ENCODE data around the gene ADAMTS18. TPM values are rescaled to one million over a fixed set of nuclear protein-coding genes. Genes with fewer than 3 reads are reported as not detected.

The ADAMTS18 gene
- total and polyA plus RNA-seq, 4 donors = under 0.01 to 0.17 TPM; not detected in 2

DNA sequence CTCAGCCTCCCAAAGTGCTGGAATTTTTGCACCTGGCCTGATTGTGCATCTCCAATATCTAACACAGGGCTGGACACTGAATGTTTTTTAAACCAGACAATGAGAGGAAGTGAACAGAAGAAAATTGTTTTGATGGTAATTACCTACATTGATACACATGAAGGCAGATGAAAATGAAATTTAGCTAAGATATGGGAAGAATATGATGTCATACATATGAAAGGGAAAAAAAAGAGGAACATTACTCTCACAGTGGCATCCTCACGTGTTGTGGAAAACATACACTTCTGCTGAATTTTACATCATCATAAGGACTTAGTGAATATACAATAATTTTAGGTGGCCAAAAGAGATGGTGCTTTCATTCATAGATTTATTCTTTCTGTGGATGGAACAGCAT, 124.0 kb downstream of the ADAMTS18 start:
- DNase-seq (ENCODE audit: low spot score) = no peak
- no peak overlapping the region for H3K4me3 ChIP-seq (ENCODE audit: low read depth in 1 of 3, low read length in 3 of 3)
- no peaks in the 10 kb centered on the region for H3K27me3 ChIP-seq (ENCODE audit: control insufficient read depth in 4 of 4, insufficient read depth in 4 of 4, low read length in 3 of 4)
- no peaks in the 10 kb centered on the region for H3K4me1 ChIP-seq (ENCODE audit: control insufficient read depth in 4 of 4, insufficient read depth in 4 of 4, low read length in 3 of 4)
- H3K27ac ChIP-seq (ENCODE audit: low read depth in 1 of 2, low read length in 2 of 2) = no peak overlapping the region
- H3K9me3 ChIP-seq (ENCODE audit: control insufficient read depth in 4 of 4, low read length in 3 of 4) = no peaks in the 10 kb centered on the region
- 48% methylated on average over 1 of the region's 1 CpG for WGBS
- TF ChIP-seq, protein P1, sequence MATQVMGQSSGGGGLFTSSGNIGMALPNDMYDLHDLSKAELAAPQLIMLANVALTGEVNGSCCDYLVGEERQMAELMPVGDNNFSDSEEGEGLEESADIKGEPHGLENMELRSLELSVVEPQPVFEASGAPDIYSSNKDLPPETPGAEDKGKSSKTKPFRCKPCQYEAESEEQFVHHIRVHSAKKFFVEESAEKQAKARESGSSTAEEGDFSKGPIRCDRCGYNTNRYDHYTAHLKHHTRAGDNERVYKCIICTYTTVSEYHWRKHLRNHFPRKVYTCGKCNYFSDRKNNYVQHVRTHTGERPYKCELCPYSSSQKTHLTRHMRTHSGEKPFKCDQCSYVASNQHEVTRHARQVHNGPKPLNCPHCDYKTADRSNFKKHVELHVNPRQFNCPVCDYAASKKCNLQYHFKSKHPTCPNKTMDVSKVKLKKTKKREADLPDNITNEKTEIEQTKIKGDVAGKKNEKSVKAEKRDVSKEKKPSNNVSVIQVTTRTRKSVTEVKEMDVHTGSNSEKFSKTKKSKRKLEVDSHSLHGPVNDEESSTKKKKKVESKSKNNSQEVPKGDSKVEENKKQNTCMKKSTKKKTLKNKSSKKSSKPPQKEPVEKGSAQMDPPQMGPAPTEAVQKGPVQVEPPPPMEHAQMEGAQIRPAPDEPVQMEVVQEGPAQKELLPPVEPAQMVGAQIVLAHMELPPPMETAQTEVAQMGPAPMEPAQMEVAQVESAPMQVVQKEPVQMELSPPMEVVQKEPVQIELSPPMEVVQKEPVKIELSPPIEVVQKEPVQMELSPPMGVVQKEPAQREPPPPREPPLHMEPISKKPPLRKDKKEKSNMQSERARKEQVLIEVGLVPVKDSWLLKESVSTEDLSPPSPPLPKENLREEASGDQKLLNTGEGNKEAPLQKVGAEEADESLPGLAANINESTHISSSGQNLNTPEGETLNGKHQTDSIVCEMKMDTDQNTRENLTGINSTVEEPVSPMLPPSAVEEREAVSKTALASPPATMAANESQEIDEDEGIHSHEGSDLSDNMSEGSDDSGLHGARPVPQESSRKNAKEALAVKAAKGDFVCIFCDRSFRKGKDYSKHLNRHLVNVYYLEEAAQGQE (IDR thresholded peaks at IDR 0.05) = no peak
- TF ChIP-seq, protein P2, sequence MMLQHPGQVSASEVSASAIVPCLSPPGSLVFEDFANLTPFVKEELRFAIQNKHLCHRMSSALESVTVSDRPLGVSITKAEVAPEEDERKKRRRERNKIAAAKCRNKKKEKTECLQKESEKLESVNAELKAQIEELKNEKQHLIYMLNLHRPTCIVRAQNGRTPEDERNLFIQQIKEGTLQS (IDR thresholded peaks at IDR 0.05) = no peak
- TF ChIP-seq JUND (IDR thresholded peaks at IDR 0.05) (no peak), HNF4G (IDR thresholded peaks at IDR 0.05) (no peak), FOXA1 (IDR thresholded peaks at IDR 0.05) (no peak), HNF4A (conservative IDR thresholded peaks at IDR 0.05) (no peak)
- TF ChIP-seq, protein P3, sequence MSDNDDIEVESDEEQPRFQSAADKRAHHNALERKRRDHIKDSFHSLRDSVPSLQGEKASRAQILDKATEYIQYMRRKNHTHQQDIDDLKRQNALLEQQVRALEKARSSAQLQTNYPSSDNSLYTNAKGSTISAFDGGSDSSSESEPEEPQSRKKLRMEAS (IDR thresholded peaks at IDR 0.05) = no peak
- no peaks in the 10 kb centered on the region for H3K36me3 ChIP-seq (ENCODE audit: control insufficient read depth in 4 of 4, insufficient read depth in 3 of 4, low read depth in 1 of 4, low read length in 3 of 4)
- H3K9ac ChIP-seq (ENCODE audit: low read depth in 1 of 2, low read length in 2 of 2) = no peak overlapping the region

DNA sequence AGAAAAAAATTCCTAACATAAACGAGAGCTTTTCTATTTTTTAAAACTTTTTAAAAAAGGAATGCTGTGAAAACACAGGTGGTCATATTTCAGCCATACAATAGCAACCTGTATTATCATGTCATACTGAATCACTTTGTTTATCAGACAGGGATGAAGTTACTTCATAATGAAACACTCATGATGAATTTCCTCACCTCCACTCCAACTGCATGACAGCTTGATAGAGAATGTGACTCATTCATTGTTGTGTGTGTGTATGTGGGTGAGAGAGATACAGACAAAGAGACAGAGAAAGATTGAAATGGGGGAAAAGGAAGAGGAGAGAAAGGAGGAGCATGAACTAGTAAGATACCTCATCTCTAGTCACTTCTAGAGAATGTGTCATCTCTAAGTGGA, 126.7 kb downstream of the ADAMTS18 start:
- Histone ChIP-seq H3K27me3 (ENCODE audit: control insufficient read depth in 4 of 4, insufficient read depth in 4 of 4, low read length in 3 of 4) (peaks cover 0 to 1% (median 0%) of the 10 kb centered on the region in 4 donors), H3K36me3 (ENCODE audit: control insufficient read depth in 4 of 4, insufficient read depth in 3 of 4, low read depth in 1 of 4, low read length in 3 of 4) (no peaks in the 10 kb centered on the region), H3K4me1 (ENCODE audit: control insufficient read depth in 4 of 4, insufficient read depth in 4 of 4, low read length in 3 of 4) (no peaks in the 10 kb centered on the region), H3K9ac (ENCODE audit: low read depth in 1 of 2, low read length in 2 of 2) (no peak overlapping the region), H3K4me3 (ENCODE audit: low read depth in 1 of 3, low read length in 3 of 3) (no peak overlapping the region), H3K9me3 (ENCODE audit: control insufficient read depth in 4 of 4, low read length in 3 of 4) (no peaks in the 10 kb centered on the region), H3K27ac (ENCODE audit: low read depth in 1 of 2, low read length in 2 of 2) (no peak overlapping the region)
- DNase-seq (ENCODE audit: low spot score) = no peak
- TF ChIP-seq JUND (IDR thresholded peaks at IDR 0.05) = no peak
- no peak for TF ChIP-seq TAF1 (conservative IDR thresholded peaks at IDR 0.05)
- TF ChIP-seq, protein P4, sequence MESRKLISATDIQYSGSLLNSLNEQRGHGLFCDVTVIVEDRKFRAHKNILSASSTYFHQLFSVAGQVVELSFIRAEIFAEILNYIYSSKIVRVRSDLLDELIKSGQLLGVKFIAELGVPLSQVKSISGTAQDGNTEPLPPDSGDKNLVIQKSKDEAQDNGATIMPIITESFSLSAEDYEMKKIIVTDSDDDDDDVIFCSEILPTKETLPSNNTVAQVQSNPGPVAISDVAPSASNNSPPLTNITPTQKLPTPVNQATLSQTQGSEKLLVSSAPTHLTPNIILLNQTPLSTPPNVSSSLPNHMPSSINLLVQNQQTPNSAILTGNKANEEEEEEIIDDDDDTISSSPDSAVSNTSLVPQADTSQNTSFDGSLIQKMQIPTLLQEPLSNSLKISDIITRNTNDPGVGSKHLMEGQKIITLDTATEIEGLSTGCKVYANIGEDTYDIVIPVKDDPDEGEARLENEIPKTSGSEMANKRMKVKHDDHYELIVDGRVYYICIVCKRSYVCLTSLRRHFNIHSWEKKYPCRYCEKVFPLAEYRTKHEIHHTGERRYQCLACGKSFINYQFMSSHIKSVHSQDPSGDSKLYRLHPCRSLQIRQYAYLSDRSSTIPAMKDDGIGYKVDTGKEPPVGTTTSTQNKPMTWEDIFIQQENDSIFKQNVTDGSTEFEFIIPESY (IDR thresholded peaks at IDR 0.05) = no peak
- no peak for TF ChIP-seq RXRA (IDR thresholded peaks at IDR 0.05)
- TF ChIP-seq SP1 (IDR thresholded peaks at IDR 0.05) = no peak
- TF ChIP-seq, protein P5, sequence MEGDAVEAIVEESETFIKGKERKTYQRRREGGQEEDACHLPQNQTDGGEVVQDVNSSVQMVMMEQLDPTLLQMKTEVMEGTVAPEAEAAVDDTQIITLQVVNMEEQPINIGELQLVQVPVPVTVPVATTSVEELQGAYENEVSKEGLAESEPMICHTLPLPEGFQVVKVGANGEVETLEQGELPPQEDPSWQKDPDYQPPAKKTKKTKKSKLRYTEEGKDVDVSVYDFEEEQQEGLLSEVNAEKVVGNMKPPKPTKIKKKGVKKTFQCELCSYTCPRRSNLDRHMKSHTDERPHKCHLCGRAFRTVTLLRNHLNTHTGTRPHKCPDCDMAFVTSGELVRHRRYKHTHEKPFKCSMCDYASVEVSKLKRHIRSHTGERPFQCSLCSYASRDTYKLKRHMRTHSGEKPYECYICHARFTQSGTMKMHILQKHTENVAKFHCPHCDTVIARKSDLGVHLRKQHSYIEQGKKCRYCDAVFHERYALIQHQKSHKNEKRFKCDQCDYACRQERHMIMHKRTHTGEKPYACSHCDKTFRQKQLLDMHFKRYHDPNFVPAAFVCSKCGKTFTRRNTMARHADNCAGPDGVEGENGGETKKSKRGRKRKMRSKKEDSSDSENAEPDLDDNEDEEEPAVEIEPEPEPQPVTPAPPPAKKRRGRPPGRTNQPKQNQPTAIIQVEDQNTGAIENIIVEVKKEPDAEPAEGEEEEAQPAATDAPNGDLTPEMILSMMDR (IDR thresholded peaks at IDR 0.05; ENCODE audit: low read depth, low read length, missing input control) = no peak
- no peak for TF ChIP-seq FOXA2 (IDR thresholded peaks at IDR 0.05)
- TF ChIP-seq HNF4G (IDR thresholded peaks at IDR 0.05) = no peak
- TF ChIP-seq, protein P3 (IDR thresholded peaks at IDR 0.05) = no peak
- TF ChIP-seq EGR1 (IDR thresholded peaks at IDR 0.05; ENCODE audit: low read depth in 2 of 2) = no peak
- no peak for TF ChIP-seq FOXA1 (IDR thresholded peaks at IDR 0.05)
- TF ChIP-seq NR2F2 (IDR thresholded peaks at IDR 0.05) = no peak
- TF ChIP-seq, protein P2 (IDR thresholded peaks at IDR 0.05) = no peak
- no peak for TF ChIP-seq GABPA (IDR thresholded peaks at IDR 0.05 in 1 of 2, conservative IDR thresholded peaks at IDR 0.05 in 1 of 2)
- no peak for TF ChIP-seq HNF4A (conservative IDR thresholded peaks at IDR 0.05)
- TF ChIP-seq, protein P1 (IDR thresholded peaks at IDR 0.05) = no peak
- no peak for TF ChIP-seq RAD21 (IDR thresholded peaks at IDR 0.05)
- TF ChIP-seq YY1 (IDR thresholded peaks at IDR 0.05) = no peak
- WGBS = 28% methylated on average over 1 of the region's 1 CpG

All from liver (tissue), 9 donors.